Thyroid gland (tissue), 4 donors: ENCODE results near the gene ADAMTSL1. TPM values are rescaled to one million over a fixed set of nuclear protein-coding genes. Genes with fewer than 3 reads are reported as not detected.

Experiments used
- DNase-seq, 2 donors: peaks; one replicate each; pipeline ENCODE4 v3.0.0-alpha.2; 2019
- H3K27ac ChIP-seq, 3 donors: fragments of 200-600 bp; sonication (generic); 1 replicate in 2 of 3; 2 replicates in 1 of 3; pipeline ENCODE4 v1.5.1; 2016 to 2019; ENCODE audit warnings: mild to moderate bottlenecking in 1 of 3, moderate library complexity in 1 of 3
- H3K27me3 ChIP-seq: fragments of 200-600 bp; sonication (generic); one replicate; pipeline ENCODE4 v1.5.1; 2019
- H3K36me3 ChIP-seq, 2 donors: fragments of 200-600 bp; sonication (generic); one replicate each; pipeline ENCODE4 v1.5.1; 2016 to 2019
- H3K4me1 ChIP-seq, 2 donors: fragments of 200-600 bp; sonication (generic); one replicate each; pipeline ENCODE4 v1.5.1; 2017 to 2019
- H3K4me3 ChIP-seq, 3 donors: fragments of 200-600 bp; sonication (generic); replicated peaks in 1 of 3; 1 replicate in 2 of 3; 2 replicates in 1 of 3; pipeline ENCODE4 v1.5.1; 2016; ENCODE audit warnings: mild to moderate bottlenecking in 1 of 3
- H3K9me3 ChIP-seq: fragments of 200-600 bp; sonication (generic); one replicate; pipeline ENCODE4 v1.5.1; 2017
- POLR2A ChIP-seq, 2 donors: fragments of 450-650 bp; IDR thresholded peaks; one replicate each; pipeline ENCODE4 v1.6.1; 2017; ENCODE audit warnings: antibody characterized with exemption in 2 of 2, mild to moderate bottlenecking in 2 of 2, moderate library complexity in 1 of 2
- WGBS, 2 donors: methylation state at CpG; one replicate each; pipeline ENCODE4 v1.1.5; 2017; 5-methylcytosine and 5-hydroxymethylcytosine counted together
- intact Hi-C: fragments of 100-400 bp; cut with DNase I; formaldehyde crosslinking; loops from one replicate; pipeline ENCODE4 v1.15.1; 2023
- total RNA-seq, 4 donors: library from RNA; depleted of rRNA; stranded (reverse); fragments of >200 nt; gene quantifications; one replicate each; pipeline ENCODE4 v1.2.3, GENCODE V29; 2016
- TF ChIP-seq, protein P1 (sequence below), 6 experiments: fragments of 200-600 bp in 3 of 6; fragments of 450-650 bp in 3 of 6; sonication (generic) in 3 of 6; IDR thresholded peaks; one replicate each; pipeline ENCODE4 v1.5.1; 2016 to 2019; ENCODE audit warnings: antibody characterized with exemption in 6 of 6, mild to moderate bottlenecking in 2 of 6, inconsistent platforms in 1 of 6, moderate library complexity in 1 of 6

The ADAMTSL1 gene
- total RNA-seq, 4 donors from 2014 or later = 1.6 to 9.0 (median 4.8) TPM

DNA sequence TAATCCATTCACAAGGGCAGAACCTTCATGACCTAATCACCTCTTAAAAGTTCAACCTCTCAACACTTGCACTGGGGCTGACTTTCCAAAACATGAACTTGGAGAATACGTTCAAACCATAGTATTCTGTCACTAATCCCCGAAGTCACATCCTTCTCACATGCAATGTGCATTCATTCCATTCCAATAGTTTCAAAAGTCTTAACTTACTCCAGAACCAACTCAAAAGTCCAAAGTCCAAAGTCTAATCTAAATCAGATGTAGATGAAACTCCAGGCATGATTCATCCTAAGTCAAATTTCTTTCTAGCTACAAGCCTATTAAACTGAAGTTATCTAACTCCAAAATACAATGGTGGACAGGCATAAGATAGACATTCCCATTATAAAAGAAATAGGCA is 21.7 kb upstream of the ADAMTSL1 start:
- no peak for DNase-seq
- H3K27ac ChIP-seq = no peak overlapping the region
- H3K4me3 ChIP-seq = no peak overlapping the region
- H3K4me1 ChIP-seq = no peaks in the 10 kb centered on the region
- H3K9me3 ChIP-seq = no peaks in the 10 kb centered on the region
- TF ChIP-seq POLR2A (IDR thresholded peaks at IDR 0.05) = no peak
- TF ChIP-seq, protein P1, sequence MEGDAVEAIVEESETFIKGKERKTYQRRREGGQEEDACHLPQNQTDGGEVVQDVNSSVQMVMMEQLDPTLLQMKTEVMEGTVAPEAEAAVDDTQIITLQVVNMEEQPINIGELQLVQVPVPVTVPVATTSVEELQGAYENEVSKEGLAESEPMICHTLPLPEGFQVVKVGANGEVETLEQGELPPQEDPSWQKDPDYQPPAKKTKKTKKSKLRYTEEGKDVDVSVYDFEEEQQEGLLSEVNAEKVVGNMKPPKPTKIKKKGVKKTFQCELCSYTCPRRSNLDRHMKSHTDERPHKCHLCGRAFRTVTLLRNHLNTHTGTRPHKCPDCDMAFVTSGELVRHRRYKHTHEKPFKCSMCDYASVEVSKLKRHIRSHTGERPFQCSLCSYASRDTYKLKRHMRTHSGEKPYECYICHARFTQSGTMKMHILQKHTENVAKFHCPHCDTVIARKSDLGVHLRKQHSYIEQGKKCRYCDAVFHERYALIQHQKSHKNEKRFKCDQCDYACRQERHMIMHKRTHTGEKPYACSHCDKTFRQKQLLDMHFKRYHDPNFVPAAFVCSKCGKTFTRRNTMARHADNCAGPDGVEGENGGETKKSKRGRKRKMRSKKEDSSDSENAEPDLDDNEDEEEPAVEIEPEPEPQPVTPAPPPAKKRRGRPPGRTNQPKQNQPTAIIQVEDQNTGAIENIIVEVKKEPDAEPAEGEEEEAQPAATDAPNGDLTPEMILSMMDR (IDR thresholded peaks at IDR 0.05) = no peak
- intact Hi-C loops = no loop called here
- no peaks in the 10 kb centered on the region for H3K27me3 ChIP-seq
- WGBS, 2 donors = 91% methylated on average over 2 of the region's 2 CpGs
- no peaks in the 10 kb centered on the region for H3K36me3 ChIP-seq

DNA sequence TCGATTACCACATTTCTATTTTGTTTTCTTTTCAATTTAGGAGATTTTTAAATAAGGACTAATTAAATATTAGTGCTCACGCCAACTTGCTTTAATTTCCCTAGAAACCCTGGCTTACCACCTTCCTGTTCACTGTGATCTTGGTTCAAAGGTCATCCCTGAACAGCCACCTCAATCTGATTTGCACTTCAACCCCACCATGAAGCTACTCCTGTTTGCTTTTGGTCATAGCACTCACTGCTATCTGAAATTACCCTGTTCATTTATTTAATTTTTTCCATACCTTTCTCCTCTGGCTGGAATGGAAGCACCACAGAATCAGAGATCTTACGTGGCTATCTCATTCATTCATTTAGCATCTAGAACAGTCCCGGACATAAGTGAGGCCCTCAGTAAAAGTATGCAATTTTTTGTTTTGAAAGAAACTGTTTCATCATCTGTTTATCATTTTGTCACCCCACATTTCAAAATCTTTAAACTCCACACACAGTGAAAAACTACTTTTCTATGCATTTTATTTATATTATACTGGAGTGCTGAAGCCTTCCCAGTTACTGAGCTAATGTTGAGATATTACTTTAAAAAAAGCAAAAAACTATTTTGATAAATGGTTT is 17.2 kb upstream of the ADAMTSL1 start:
- H3K4me1 ChIP-seq = no peaks in the 10 kb centered on the region
- intact Hi-C loops = no loop called here

DNA sequence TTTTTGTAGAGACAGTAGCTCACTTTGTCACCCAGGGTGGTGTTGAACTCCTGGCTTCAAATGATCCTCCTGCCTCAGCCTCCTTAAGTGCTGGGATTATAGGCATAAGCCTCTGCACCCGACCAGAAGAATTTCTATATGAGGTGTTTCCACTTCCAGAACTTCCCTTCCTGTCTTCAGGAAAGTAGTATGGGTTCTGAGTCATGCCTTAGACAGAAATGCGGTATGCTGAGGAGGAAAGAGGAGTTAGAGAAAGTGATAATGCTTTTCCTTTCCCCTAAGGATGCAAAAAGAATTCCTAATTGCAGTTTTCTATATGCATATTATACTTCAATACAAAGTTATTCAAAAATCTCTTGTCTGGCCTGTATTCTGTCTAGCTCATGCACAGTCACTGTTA is 16.4 kb upstream of the ADAMTSL1 start:
- TF ChIP-seq, protein P1 (IDR thresholded peaks at IDR 0.05) = no peak
- TF ChIP-seq POLR2A (IDR thresholded peaks at IDR 0.05) = no peak
- H3K36me3 ChIP-seq = no peaks in the 10 kb centered on the region
- intact Hi-C loops = no loop called here
- H3K4me3 ChIP-seq = no peak overlapping the region
- no peaks in the 10 kb centered on the region for H3K4me1 ChIP-seq
- no peaks in the 10 kb centered on the region for H3K27me3 ChIP-seq
- DNase-seq = no peak
- H3K9me3 ChIP-seq = no peaks in the 10 kb centered on the region
- 81 to 88% methylated on average over 2 of the region's 2 CpGs for WGBS, 2 donors
- no peak overlapping the region for H3K27ac ChIP-seq

More for the DNA sequence above, 17.2 kb upstream of the ADAMTSL1 start:
- H3K9me3 ChIP-seq = no peaks in the 10 kb centered on the region
- no peaks in the 10 kb centered on the region for H3K27me3 ChIP-seq
- H3K27ac ChIP-seq = no peak overlapping the region
- H3K4me3 ChIP-seq = no peak overlapping the region
- H3K36me3 ChIP-seq = no peaks in the 10 kb centered on the region
- TF ChIP-seq POLR2A (IDR thresholded peaks at IDR 0.05) = no peak
- TF ChIP-seq, protein P1 (IDR thresholded peaks at IDR 0.05) = no peak
- DNase-seq = no peak
- WGBS, 2 donors = 93 to 95% methylated on average over 4 of the region's 4 CpGs

DNA sequence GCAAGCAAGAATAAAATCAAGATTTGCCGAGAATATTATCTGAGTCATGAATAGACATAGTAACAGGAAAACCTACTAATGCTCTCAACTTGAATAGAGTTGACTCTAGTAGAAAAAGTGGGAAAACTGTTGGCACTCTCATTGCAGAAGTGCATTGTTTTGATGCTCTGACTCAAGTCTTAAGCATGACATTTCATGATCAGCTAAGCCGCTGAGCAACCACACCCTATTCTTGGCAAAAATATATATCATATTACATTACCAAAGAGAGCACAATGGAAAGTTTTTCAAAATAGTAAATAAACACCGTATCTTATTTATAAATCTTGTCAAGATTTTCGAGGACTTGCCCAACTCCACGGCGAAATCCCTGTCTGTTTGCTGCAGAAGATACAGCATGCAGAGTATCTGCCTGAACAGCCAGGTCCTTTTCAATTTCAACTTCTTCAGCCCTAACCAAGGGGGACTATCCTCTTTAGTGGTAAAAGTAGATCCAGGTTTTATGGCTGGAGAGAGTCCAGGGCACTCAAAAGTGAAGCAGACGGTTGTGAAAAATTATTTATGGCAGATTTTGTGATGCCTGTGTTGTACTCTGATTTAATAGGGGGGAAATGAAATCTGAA is 13.9 kb upstream of the ADAMTSL1 start:
- Histone ChIP-seq H3K9me3 (no peaks in the 10 kb centered on the region), H3K4me3 (no peak overlapping the region), H3K27me3 (no peaks in the 10 kb centered on the region), H3K4me1 (no peaks in the 10 kb centered on the region), H3K36me3 (no peaks in the 10 kb centered on the region), H3K27ac (no peak overlapping the region)
- WGBS, 2 donors = 73 to 86% methylated on average over 7 of the region's 7 CpGs
- no peak for DNase-seq
- no peak for TF ChIP-seq POLR2A (IDR thresholded peaks at IDR 0.05)
- TF ChIP-seq, protein P1 (IDR thresholded peaks at IDR 0.05) = no peak
- intact Hi-C loops = no loop called here

DNA sequence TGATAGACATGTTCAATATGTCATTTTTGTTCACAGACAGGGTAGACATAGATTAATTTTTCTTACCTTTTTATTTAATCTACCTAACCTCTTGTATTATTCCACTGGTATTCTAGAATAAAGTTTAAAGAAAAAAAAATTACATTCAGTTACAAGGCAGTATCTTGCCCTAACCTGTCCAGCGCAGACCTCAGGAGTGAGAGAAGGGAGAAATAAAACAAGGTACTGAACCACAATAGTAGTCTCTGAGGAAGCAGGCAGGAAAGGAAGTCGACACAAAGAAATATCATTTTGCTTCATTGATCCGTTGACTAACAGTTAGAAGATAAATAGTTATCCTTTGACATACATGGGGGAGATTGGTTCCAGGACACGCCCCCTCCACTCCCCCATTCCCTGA is 12.5 kb upstream of the ADAMTSL1 start:
- TF ChIP-seq, protein P1 (IDR thresholded peaks at IDR 0.05) = no peak
- TF ChIP-seq POLR2A (IDR thresholded peaks at IDR 0.05) = no peak
- intact Hi-C loops = no loop called here
- Histone ChIP-seq H3K27me3 (no peaks in the 10 kb centered on the region), H3K36me3 (no peaks in the 10 kb centered on the region), H3K9me3 (no peaks in the 10 kb centered on the region), H3K4me1 (no peaks in the 10 kb centered on the region), H3K27ac (no peak overlapping the region), H3K4me3 (no peak overlapping the region)
- DNase-seq = no peak
- 72 to 87% methylated on average over 4 of the region's 4 CpGs for WGBS, 2 donors
